T follicular helper cell (primary cell): Measurements from ENCODE around the gene DNAH7.

ENCODE experiments used
- DNase-seq: peaks from one replicate; pipeline ENCODE4 v3.0.0-alpha.2; 2020; ENCODE audit warnings: low read depth

Gene DNAH7

DNA sequence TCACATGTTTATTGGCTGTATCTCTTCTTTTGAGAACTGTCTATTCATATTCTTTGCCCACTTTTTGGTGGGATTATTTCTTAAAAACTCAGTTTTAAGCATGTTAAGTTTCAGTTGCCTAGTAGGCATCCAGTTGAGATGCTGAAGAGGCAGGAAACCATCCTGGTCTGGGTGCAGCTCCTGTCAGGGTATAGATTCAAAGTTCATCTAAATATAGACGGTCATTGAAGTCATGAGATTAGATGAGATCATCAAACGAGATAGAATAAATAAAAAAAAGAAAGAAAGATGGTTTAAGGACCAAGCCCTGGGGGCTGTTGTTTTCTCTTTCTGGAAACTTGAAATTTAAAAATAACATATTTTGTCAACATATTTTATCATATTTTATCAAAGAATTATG is 9.2 kb upstream of the DNAH7 start:
- no peak for DNase-seq

GRCh38 chr2:196076778-196077568 is 8.3 kb upstream of the DNAH7 start:
- DNase-seq, result no peak

DNA sequence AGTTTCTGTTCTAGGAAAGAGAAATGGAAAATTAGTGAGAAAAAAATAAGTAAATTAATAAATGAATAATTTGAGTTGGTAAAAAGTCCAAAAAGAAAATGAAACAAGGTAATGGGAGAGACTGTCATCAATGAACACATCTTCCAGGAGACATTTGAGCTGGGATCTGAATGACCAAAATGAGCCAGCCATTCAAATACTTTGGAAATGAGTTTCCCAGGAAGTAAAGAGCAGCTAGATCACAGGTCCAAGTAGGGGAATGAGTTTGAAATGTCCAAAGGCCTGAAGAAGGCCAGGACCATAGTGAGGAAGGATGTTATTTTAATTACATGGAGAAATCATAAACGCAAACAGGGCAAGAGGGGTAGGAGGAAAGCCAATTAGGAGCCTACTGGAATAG is 6.6 kb upstream of the DNAH7 start:
- no peak for DNase-seq

- no peak for DNase-seq
Measured at GRCh38 chr2:196074631-196075030, 6.0 kb upstream of the DNAH7 start.

- DNase-seq, result no peak
Measured at GRCh38 chr2:196073521-196073920, 4.9 kb upstream of the DNAH7 start.

DNA sequence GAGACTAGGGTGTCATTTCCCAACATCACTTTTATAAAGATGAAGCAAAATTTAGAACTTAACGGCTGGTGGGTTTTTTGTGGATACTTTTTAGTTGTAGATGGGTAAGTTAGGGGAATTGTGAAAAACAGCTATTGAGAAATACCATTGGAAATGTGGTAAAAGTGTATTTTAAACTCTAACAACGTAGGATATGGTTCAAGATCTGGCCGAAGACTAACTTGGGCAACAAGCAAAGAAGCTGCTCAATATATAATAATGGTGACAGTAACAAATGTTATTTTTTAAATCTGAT is 1.6 kb downstream of the DNAH7 start:
- DNase-seq, result no peak

DNA sequence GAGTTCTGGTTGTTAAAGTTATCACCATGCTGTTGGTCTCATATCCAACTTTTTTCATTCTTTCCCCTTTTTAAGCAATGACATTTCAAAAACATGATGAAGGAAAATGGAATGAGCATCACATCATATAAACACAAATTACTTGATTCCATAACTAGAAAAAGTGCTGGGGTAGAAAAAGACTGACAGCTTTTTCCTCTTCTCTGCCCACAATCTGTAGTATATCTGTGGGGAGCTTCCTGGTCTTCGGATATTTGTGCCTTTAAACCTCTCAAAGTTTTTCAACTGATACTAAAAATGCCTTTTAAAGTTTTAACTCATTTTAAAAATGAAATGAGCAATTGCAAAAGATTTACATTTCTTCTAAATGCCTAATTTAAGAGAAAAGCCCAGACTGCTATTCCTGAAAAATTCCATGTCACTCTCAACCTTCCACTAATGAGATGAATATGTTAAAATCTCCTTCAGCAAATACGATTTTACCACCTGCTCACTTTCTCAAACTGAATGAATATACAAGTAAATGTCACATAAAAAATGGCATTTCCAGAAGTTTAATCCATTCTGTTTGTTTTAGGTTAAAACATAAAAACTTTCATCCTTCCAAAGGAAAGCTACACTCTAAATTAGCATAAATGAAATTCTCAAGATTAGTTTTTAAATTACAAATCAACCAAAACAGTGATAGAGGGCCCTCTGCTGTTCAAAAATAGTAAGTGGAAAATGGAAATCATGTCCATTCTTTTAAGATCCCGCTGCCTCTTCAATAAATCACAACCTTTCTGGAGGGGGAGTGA is 2.1 kb downstream of the DNAH7 start:
- no peak for DNase-seq

- DNase-seq, result no peak
Measured at GRCh38 chr2:196063773-196064172, 4.9 kb downstream of the DNAH7 start.

- no peak for DNase-seq
Measured at GRCh38 chr2:196059491-196059960, 9.1 kb downstream of the DNAH7 start.

- DNase-seq, result no peak
Measured at GRCh38 chr2:196054631-196055030, 14.0 kb downstream of the DNAH7 start.

- DNase-seq, result no peak
Measured at GRCh38 chr2:196046123-196046917, 22.3 kb downstream of the DNAH7 start.

DNA sequence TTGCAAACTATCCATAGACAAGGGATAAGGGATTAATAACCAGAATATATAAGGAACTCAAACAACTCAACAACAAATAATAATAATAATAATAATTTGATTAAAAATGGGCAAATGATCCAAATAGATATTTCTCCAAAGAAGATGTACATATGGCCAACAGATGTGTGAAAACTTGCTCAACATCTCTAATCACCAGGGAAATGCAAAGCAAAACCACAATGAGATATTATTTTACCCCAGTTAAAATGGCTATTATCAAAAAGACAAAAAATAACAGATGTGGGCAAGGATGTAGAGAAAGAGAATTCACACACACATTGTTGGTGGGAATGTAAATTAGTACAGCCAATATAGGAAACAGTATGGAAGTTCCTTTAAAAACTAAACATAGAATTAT is 26.9 kb downstream of the DNAH7 start:
- DNase-seq, result no peak

DNA sequence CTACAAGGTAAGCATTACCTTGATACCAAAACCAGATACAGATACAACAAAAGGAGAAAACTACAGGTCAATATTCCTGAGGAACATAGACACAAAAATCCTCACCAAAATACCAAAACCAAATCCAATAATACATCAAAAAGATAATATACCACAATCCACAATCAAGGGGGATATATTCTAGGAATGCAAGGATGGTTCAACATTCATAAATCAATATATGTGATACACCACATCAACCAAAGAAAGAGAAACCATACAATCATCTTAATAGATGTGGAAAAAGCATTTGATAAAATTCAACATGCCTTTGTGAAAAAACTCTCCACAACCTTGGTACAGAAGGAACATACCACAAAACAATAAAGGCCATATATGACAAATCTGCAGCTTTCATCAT is 28.4 kb downstream of the DNAH7 start:
- DNase-seq, result no peak

DNA sequence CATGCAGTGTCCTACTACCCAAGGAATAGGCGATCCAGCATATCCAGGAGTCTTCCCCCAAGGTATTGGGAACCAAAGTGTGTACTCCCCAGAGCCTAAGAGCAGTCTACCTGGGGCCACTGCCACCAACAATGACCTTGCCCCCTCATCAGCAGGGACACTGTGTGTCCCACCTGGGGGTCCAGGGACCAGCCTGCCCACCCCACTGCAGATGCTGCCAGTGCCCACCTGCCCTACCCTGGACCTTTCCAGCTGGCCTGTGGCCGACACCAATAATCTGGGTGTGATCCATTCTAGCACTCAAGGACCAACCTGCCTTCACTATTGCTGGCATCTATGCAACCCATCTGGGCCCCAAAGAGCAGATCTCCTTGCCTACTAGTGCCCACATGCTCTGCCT is 32.2 kb downstream of the DNAH7 start:
- DNase-seq, result no peak

DNA sequence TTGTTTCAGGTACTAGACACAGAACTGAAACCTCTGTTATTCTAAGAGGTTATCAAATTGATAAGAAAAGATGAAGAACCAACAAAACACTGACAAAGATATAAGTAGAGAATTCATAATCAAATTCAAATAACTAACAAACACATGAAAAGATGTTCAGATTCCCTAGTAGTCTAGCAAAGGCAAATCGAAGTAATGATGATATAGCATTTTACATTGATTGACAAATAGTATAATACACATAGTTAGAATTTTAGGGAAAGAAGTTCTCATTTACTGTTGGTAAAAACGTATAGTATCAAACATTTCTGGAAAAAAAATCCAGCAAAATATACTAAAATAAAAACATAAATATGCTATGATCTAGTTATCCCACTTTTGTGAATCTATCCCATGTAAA is 50.6 kb downstream of the DNAH7 start:
- no peak for DNase-seq

DNA sequence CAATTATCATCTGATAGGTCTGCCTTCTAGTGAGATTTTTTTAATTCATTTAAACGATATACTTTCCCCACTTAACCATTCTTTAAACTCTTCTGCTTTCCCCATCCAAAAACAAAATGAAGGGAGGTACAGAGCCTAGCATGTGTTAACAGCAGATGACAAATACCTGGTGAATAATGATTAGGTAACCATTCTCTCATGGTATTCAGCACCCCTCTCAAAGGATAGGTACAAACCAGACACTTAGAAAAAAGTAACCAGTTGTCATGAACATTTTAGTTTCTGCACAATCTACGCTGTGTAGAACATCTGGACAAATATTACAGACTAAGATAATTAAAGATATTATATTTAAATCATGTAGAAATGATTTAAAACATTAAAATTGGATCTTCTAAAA is 56.3 kb downstream of the DNAH7 start:
- DNase-seq, result no peak

GRCh38 chr2:196000551-196000950 is 68.1 kb downstream of the DNAH7 start:
- no peak for DNase-seq

GRCh38 chr2:195998070-195998469 is 70.6 kb downstream of the DNAH7 start:
- no peak for DNase-seq

- no peak for DNase-seq
Measured at GRCh38 chr2:195995499-195995898, 73.1 kb downstream of the DNAH7 start.

GRCh38 chr2:195993623-195994022 is 75.0 kb downstream of the DNAH7 start:
- no peak for DNase-seq

DNA sequence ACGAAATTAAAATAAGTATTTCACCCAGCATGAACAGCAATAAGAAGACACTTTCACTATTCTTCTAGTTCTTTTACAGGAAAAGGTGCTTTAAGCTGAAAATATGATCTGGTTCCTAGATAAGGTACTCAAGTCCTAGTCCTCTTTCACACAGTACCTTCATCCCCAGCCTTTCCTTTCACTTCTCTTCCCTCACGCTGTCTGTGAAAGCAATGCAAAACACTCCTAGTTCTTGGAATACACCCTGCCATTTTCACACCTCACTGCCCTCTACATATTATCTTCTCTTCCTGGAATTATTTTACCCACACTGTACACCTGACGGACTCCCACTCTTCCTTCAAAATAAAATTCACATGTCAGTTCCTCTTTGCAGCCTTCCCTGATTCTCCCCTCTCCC is 82.9 kb downstream of the DNAH7 start:
- DNase-seq, result no peak

GRCh38 chr2:195984923-195985726 is 83.5 kb downstream of the DNAH7 start:
- no peak for DNase-seq
